ENCODE data around the gene STARD9. TPM values are rescaled to one million over a fixed set of nuclear protein-coding genes. Genes with fewer than 3 reads are reported as not detected.
A peak's percentile ranks its signal among the peaks of the same experiment; 100 is the strongest.

STARD9 gene
- total RNA-seq, 1 experiment from 2014 or later = 2.2 TPM

- DNase-seq (ENCODE audit: low read depth) = no peak
Observed at GRCh38 chr15:42692536-42692935, 117.1 kb downstream of the STARD9 start.

GRCh38 chr15:42692997-42693396 lies 117.6 kb downstream of the STARD9 start:
- no peak for DNase-seq (ENCODE audit: low read depth)

DNA sequence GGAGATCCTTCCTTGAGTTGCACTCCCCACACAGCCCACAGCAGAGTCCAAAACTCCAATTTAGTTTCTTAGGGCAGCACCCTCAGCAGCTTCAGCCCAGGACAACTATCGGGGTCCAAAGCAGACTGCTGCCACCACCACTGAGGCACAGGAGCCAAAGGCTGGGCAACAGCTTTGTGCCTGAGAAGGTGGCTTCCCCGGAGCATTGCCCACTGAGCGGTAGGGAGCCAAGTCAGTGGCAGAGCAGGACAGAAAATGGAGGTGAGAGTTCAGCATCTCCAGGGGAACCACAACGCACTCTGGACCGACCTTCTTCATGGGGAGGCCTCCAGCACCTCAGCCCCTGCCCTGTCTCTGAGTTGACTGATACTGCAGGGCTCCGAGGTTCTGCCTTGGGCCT lies 118.1 kb downstream of the STARD9 start:
- no peak for DNase-seq (ENCODE audit: low read depth)

GRCh38 chr15:42693942-42694341 lies 118.5 kb downstream of the STARD9 start:
- DNase-seq (ENCODE audit: low read depth) = no peak

DNA sequence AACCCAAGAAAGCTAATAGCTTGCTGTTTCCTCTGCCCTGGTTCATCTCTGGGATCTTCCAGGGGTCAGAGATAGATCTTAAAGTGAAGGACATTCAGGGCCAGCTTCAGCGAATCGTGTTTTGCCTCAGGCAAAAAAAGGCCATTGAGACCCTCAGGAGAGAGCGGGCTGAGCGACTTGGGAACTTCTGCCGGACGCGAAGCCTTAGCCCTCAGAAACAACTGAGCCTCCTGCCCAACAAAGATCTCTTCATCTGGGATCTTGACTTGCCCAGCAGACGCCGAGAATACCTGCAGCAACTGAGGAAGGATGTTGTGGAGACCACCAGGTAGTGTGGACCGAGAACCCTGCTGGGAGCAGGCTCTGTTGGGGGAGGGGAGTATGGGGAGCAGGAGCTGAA lies 119.0 kb downstream of the STARD9 start:
- DNase-seq (ENCODE audit: low read depth) = no peak

DNA sequence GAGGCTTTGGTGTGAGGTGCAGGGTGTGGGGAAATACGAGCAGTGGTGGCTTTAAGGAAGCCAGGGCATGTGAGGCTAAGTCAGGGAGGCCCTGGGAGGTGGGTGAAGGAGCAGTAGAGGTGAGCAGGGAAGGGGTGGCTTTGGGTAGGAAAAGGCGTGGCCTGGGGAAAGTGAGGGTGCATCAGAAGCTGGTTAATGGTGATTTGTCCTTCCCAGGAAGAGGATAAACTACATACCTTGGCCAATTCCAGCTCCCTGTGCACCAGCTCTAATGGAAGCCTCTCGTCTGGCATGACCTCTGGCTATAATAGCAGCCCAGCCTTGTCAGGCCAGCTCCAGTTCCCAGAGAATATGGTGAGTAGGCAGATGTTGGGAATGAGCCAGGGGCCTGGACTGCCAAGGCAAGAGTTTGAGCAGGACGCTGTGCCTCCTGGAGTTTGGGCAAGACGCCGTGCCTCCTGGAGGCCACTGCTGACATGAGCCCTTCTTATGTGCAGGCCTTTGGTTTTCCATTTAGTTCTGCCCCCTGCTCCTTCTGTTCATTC lies 120.2 kb downstream of the STARD9 start:
- DNase-seq (ENCODE audit: low read depth) = no peak

DNA sequence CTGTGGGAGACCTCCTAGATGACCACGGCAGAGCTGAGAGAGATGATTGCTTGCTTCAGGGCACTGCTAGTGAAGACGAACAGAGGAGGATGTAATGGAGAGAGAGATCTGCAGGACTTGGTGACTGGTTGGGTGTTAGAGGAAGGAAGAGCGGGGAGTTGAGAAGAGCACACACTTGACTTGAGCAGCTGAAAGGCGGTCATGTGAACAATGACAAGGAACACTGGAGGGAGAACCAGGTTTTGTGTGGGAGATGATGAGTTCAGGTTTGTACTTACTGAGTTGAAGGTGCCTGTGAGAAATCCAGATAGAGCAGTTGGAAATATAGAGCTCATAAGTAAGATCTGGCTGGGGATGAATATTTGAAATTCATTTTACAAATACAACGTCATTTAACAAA lies 121.2 kb downstream of the STARD9 start:
- no peak for DNase-seq (ENCODE audit: low read depth)

GRCh38 chr15:42704492-42704926 lies 129.1 kb downstream of the STARD9 start:
- DNase-seq (ENCODE audit: low read depth) = peak; percentile 52

GRCh38 chr15:42705336-42705735 lies 129.9 kb downstream of the STARD9 start:
- DNase-seq (ENCODE audit: low read depth) = no peak

DNA sequence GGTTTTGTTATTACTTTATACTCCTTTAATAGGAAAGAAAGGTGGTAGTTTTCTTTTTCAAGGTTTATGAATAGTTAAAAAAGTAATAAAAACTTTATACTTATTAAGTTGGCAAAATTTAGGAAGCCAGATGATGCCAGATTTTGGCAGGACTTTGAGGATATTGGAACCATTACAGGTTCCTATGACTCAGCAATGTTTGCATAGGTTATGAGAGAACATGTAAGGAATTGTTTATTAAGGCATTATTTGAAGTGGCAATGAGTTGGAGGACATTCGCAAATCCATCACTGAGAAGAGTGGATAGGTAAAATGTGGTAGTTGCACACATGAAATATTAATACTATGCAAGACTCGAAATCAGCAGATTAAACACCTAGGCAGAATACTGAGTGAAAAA lies 131.7 kb downstream of the STARD9 start:
- no peak for DNase-seq (ENCODE audit: low read depth)

DNA sequence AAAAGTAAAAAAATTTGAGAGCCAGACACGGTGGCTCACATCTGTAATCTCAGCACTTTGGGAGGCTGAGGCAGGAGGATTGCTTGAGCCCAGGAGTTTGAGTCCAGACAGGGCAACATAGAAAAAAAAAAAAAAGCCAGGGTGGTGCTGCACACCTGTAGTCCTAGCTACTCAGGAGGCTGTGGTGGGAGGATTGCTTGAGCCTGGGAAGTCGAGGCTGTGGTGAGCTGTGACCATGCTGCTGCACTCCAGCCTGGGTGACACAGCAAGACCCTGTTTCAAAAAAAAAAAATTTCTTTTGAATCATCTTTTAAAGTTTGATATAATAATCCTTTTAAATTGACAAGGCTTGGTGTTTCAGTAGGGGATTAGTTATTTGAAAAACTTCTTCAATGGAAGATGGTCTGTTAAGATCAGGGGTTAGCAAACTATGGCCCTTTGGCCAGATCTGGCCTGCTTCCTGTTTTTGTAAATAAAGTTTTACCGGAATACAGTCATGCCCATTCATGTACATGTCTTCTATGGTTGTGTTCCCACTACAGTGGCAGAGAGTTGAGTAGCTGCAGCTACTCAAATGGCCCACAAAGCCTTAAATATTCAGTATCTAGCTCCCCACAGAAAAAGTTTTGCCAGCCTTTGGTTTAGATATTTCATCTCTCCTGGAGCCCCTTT lies 132.6 kb downstream of the STARD9 start:
- no peak for DNase-seq (ENCODE audit: low read depth)

DNA sequence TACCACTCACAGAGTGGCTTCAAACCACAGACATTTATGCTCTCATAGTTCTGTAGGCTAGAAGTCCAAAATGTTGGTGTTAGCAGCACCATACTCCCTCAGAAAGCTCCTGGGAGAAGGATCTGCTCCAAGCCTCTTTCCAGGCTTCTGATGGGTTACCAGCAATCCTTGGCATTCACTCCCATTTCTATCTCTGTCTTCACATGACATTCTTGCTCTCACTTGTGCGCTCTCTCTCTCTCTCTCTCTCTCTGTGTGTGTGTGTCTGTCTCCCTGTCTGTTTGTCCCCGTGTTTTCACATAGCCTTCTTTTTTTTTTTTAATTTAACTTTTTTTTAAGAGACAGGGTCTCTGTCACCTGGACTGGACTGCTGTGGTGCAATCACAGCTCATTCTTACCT lies 135.3 kb downstream of the STARD9 start:
- no peak for DNase-seq (ENCODE audit: low read depth)

DNA sequence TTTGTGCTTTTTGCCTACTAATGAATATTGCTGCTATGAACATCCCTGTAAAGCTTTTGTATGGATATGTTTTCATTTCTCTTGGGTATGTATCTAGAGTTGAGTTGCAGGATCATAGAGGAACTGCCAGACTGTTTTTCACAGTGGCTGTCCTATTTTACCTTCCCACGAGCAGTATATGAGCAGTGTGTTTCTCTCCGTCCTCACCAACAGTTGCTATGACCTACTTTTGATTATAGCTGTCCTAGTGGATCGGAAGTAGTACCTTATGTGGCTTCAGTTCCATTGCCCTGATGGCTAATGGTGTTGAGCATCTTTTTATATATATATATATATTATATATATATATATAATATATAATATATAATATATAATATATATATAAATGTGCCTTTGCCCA lies 136.3 kb downstream of the STARD9 start:
- DNase-seq (ENCODE audit: low read depth) = no peak

GRCh38 chr15:42712584-42712983 lies 137.2 kb downstream of the STARD9 start:
- DNase-seq (ENCODE audit: low read depth) = no peak

DNA sequence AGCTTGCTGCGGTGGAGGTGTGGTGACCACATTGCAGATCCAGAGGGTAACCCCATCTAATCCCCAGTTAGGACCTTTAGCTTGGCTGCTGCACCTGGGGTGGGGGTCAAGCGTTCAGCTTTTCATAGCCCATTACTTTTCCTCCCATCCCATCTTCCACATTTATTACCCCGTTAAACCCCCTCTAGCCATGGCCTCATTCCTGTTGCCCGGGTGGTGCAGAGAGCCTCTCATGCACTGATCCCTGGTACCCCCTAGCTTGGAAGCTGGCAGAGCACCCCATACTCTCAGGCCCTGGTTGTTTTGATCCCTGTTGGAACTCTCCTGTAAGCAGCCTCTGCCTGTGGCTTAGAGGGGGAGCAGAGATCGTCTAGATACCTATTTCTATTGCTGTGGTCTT lies 140.7 kb downstream of the STARD9 start:
- DNase-seq (ENCODE audit: low read depth) = no peak

GRCh38 chr15:42716626-42717025 lies 141.2 kb downstream of the STARD9 start:
- peak; percentile 10 for DNase-seq (ENCODE audit: low read depth)

DNA sequence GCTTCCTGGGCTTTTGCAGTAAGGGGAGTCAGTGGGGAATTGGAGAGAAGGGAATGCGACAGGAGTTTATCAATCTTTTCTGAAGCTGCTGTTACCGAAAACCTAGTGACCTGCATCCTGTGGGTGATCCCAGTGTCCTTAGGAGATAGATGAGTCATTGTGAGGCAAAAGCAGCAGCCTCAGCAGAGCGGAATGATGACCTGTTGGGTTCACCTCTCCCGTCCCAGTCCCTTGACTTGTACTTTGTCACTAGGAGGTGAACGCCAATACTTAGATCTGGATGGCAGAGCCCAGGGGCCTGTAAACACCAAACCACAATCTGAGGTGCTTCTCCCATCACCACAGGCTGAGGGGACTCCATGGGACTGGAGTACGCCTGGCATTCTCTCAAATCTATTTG lies 143.6 kb downstream of the STARD9 start:
- DNase-seq (ENCODE audit: low read depth) = no peak

- no peak for DNase-seq (ENCODE audit: low read depth)
Observed at GRCh38 chr15:42720071-42720470, 144.7 kb downstream of the STARD9 start.

DNA sequence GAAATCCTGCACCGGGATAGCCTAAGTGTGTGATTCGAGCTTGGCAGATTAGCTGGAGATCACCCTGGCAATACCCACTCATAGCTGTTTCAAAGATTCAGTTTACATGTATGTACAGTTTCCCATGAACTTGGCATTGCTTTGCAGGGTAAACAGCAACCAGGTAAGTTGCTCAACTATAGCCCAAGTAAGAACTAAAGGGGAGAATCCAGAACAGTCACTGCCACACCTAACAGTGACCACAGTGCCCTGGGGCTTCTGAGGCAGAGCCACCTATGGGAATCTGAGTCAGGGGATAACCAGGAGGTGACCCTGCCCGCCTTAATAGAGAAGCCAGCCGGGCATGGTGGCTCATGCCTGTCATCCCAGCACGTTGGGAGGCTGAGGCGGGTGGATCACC lies 145.6 kb downstream of the STARD9 start:
- no peak for DNase-seq (ENCODE audit: low read depth)

- no peak for DNase-seq (ENCODE audit: low read depth)
Observed at GRCh38 chr15:42721916-42722315, 146.5 kb downstream of the STARD9 start.

DNA sequence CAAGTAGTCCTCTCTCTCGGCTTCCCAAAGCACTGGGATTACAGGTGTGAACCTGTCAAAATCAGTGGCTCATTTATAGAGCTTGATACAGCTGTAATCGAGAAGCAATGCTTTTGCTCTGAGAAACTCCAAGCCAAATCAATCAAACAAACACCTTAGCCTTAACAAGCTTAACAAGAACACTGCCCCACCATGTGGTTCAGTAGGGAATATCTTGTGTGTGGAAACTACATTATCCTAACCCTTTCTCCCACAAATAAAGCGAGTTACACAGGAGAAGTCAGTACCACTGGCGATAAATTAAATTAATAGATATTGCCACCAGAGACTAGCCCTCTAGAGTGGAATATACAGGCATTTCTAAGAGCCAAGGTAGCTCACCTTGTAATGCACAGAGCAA lies 147.7 kb downstream of the STARD9 start:
- no peak for DNase-seq (ENCODE audit: low read depth)

DNA sequence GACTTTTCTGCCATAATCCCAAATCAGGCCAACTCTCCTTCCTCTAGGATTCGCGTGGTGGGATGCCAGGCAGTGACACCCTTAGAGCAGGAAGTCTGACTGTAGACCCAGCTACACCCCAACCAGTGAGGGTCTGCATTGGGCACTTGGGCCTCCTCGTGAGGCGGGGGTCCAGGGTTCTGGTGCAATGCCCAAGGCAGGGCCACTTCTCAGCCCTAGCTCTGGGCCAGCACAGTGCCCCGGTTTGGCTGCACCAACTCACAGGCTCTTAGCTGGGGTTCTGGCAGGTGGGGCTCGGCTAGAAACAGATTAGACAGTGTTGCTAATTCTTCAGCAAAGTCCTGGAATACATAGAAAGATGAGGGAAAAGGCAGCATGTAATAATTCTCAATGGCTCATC lies 148.9 kb downstream of the STARD9 start:
- no peak for DNase-seq (ENCODE audit: low read depth)

DNA sequence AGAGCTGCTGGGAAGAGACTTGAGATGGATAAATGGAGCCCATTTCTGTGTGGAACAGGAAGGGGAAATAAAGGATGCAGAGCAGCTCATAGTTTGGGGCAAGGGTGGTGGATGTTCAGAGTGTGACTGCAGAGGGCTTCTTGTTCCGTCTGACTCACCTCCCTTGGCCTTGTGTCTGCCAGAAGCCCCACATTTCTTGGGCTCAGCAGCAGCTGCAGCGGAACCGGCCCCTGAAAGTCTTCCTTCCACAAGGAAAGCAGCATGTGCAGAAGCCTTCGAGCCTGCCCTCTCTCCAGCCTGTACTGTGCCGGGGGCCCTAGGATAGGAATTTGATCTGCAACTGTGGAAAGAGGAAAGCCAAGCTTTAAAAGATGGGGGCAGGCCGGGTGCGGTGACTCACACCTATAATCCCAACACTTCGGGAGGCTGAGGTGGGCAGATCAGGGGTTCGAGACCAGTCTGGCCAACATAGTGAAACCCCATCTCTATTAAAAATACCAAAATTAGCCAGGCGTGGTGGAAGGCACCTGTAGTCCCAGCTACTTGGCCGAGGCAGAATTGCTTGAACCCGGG lies 150.0 kb downstream of the STARD9 start:
- DNase-seq (ENCODE audit: low read depth) = no peak

Measured in HT1080 (cell line).